ENCODE data around the gene SGCD.
"Not testable (repeated sequence)": the region's sequence is repeated elsewhere in the genome, so short reads cannot be mapped to it uniquely, and the experiment has no call there.

Gene SGCD

DNA sequence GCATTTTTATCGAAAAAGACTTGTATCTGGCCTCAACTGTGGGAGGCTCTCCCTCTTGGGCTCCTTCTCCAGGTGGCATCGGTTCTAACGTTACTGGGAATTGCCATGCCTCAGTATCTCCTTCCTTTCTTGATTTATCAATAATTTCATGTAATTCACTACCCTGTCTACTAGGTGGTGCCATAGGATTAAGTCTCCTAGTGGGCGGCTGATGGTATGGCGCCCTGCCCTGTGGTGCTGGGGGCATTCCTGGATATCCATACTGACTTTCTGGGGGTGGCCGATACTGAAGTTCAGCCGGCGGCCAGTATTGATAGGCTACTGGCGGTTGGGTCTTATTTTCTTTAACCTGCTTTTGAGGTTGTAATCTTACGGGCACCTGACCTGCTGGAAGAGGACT lies 337.9 kb downstream of the SGCD start:
- not testable (repeated sequence) for DNase-seq

DNA sequence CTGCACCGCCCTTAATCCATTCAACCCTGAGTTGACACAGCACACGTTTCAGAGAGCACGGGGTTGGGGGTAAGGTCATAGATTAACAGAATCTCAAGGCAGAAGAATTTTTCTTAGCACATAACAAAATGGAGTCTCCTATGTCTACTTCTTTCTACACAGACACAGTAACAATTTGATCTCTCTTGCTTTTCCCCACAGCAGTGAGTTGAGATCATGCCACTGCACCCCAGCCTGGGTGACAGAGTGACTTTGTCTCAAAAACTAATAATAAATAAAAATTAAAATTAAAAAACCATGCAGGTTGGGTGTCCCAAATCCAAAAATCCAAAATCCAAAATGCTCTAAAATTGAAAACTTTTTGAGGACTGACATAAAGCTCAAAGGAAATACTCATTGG lies 339.7 kb downstream of the SGCD start:
- not testable (repeated sequence) for DNase-seq

GRCh38 chr5:156667616-156668015 lies 340.7 kb downstream of the SGCD start:
- no peak for DNase-seq

DNA sequence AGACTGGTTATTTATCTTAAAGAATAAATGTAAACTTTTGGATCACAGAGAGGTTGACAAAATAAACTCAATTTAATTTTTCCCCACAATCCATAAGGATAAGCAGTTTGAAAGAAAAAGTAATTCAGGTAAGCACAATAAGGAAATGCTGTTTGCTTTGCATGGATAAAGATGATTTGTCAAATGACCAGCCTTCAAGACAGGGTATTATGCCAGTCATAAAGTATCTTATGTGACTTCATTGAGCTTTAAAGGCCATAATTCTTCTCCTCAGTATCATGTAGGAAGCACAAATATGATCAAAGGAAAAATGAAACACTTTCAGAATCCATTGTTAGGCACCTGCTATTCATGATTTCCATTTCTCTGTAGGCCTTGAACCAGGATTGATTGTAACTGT lies 342.5 kb downstream of the SGCD start:
- no peak for DNase-seq

- no peak for DNase-seq
These were observed 343.7 kb downstream of the SGCD start for GRCh38 chr5:156670615-156671014.

DNA sequence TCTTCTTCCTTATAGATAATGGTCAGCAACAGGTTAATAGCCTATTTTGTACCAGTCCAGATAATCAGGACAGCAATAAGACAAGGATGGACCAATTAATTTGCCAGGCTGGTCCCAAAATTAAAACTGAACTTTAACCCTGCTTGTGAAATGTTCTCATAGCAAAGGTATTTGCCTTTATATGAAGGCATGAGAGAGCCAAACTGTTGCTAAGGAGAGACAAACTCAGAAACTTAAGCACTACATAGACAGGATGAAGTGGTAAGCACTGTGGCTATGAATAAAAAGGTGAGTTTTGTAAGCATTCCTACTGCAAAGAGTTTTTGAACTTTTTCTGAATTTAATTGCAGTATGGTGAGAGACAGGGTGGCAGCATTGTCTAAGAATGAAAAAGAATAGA lies 348.4 kb downstream of the SGCD start:
- DNase-seq = no peak

- DNase-seq = no peak
These were observed 351.0 kb downstream of the SGCD start for GRCh38 chr5:156677963-156678362.

DNA sequence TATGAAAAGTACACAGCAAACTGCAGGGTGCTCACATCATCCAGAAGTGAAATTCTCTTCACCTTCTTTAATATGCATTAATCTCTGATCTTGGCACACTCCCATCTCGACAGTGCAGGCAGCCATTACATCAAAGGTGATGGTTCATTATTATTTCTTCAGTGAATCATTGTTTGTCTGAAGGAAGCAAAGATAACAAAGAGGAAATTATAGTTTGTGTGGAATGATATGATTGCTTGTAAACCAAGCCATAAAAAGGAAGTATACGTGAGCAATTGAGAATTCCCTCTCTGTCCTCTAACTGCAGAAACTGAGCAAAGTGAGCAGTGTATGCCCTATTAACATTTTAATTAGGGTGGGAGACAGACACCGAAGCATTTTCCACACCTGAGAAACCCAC lies 351.5 kb downstream of the SGCD start:
- no peak for DNase-seq

DNA sequence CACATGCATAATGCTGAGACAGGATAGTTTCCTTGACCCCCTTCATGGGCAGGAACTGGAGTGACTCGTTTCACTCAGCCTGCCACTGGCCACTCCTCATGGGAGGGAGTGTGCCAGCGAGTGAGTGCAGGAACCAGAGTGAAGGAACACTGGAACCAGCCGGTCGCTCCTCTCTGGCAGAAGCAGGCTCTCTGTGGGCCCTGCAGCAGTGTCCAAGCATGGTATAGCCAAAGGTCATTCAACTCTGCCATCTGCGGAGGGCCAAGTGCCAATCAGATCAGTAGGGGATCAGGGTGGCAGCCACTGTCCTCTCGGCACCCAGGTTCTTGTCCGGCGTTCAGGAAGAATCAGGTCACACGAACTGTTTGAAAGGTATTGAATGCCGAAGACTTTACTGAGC lies 353.9 kb downstream of the SGCD start:
- no peak for DNase-seq

DNA sequence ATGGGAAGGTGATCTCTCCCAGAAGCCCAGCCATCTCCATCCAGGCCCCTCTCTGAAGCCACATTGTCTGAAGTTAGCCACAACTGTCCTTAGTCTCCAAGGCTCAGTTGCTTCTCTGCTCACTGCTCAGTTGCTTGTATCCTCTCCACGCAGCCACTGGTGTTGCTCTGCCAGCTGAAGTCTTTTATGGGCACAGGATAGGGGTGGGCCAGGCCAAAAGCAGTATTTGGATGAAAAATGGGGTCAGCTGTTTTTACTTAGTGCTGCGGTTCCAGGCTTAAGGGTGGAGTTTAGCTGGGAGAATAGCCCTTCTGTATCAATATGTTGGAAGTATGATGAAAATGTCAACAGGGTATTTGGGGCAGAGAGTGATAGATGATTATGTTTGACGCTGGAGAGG lies 354.3 kb downstream of the SGCD start:
- DNase-seq = no peak

DNA sequence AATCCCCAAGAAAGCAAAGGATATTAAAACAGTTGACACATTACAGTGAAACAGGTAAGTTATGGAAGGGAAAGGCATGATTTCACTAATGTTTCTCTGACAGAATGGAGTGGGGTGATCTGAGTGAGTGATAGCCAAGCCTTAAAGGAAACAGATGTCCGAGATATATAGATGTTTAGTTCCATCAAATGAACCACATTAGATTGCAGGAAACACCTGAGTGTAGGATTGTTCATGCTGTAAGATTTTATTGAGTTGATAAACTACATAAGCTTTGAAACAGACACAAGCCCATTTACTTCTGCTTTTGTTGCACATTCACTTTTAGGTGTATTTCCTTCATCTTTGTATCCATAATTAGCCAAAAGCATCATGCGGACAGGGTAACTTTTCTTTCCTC lies 356.0 kb downstream of the SGCD start:
- DNase-seq = no peak

DNA sequence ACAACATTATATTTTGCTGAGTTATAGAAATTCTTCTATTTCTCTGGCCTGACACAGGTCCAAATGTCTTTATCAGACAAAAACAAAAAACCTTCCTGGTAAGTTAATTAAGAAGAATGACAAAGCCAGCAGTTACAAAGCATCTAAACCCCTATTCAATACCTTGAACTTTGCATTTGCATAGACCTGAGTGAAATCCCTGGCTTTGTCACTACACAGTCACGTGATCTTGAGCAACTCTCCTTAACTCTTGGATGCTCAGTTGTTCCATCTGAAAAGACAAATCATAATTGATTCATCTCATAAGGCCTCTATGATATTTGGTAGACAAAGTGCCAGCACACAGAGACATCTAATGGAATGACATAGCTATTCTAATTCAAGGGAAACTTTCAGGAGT lies 356.5 kb downstream of the SGCD start:
- DNase-seq = no peak

DNA sequence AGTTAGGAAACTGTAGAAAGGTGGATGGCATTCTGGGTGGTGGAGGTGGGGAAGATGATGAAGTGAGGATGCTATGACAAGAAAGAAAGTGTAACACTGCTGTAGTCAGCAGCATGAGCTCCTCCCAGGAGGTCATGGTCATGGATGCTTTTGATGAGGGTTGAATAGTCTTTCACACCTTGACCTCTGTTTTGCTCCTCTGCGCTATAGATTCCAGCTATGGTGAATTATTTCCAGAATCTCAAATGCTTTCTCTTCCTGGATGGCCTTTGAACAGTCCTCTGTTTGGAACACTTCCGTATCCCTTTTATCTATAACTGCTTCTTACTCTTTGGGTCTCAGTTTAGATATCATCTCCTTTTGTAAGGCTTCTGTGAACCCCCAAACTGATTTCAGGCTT lies 357.3 kb downstream of the SGCD start:
- DNase-seq = no peak

GRCh38 chr5:156685481-156685880 lies 358.5 kb downstream of the SGCD start:
- no peak for DNase-seq

GRCh38 chr5:156686380-156686779 lies 359.4 kb downstream of the SGCD start:
- no peak for DNase-seq

- no peak for DNase-seq
These were observed 359.8 kb downstream of the SGCD start for GRCh38 chr5:156686796-156687195.

- DNase-seq = no peak
These were observed 360.6 kb downstream of the SGCD start for GRCh38 chr5:156687514-156687913.

DNA sequence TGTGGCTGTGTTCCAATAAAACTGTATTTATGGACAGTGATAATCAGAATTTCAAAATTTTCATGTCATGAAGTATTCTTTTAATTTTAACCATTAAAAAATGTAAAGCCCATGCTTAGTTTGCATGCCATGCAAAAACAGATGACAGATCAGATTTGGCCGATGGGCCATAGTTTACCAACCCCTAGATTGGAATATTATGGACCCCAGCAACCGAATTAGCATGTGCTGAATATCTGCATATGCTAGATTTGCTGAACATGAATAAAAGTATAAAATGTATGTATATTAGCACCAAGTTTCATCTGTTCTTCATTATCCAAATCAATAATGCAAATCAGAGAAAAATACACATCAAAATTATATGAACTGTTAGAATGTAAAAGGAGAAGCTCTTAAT lies 364.6 kb downstream of the SGCD start:
- DNase-seq = no peak

DNA sequence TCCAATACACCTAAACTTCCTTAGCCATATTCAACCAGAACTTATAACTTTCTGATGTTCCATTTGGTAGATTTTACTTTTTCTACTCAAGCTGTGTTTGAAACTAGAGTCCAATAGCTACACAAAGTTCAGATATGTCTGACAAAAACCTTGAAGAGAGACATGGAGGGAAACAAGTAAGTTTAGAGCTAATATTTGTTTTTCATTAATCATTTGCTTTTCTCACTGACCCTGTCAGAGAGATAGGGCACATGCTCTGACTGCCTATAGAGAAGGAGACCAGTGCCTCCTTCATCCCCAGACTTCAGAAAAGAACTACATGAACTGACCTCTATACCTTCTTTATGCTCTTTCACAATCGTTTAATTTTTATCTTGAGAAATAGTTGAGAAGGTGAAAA lies 366.1 kb downstream of the SGCD start:
- DNase-seq = no peak

GRCh38 chr5:156694598-156694997 lies 367.6 kb downstream of the SGCD start:
- DNase-seq = no peak

DNA sequence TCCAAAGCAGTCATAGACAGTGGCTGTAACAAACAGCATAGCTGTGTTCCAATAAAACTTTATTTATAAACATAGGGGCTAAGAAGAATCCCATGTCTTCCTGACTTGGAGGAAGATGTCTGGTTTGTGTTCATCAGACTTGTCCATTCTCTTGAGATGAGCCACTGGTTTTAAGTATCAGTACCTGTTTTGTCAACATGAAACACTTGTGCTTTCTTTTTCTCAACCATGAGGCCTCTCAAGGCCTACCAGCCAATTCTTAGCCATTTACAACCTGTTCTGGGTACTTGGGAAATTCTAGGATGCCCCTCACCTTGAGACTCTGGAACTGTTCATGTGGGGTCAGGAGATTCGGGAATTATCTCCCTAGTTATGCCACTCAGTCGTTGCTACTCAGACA lies 368.8 kb downstream of the SGCD start:
- DNase-seq = no peak

DNA sequence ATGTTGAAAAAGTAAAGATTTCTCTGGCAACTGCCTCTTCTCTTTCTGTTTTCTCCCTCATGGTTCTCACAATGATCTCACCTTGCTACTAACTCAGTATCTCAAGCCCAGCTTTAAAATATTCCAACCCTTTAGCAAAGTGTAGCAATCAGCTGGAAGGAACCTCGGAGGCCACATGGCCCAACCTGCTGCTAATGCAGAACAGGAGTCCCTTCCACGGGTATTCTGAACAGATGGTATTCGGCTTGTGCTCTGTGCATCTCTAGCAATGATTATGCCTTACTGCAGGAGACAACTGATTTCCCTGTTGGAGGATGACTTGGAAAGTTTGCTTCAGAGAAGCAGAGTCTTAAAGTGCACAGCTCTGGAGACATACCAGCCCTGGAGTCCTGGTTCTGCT lies 371.4 kb downstream of the SGCD start:
- DNase-seq = no peak

DNA sequence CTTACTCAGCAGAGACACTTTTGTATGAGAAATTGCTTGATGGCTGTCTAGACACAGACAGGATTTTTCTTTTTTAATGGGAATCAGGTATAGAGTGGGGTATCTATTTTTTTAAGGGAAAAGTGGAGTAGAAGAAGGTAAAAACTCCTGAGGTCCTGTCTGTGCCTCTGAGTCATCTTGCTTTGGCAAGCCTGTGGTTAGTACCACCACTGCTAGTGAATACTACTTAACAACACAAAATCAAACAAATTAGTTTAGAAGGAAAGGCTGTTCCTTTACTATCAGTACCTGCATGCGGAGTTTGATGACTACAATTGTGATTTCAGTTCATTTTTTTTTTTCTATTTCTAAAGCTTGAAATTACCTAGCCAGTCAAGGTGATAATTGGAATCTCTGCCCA lies 372.2 kb downstream of the SGCD start:
- DNase-seq = no peak

GRCh38 chr5:156704139-156704538 lies 377.2 kb downstream of the SGCD start:
- no peak for DNase-seq

DNA sequence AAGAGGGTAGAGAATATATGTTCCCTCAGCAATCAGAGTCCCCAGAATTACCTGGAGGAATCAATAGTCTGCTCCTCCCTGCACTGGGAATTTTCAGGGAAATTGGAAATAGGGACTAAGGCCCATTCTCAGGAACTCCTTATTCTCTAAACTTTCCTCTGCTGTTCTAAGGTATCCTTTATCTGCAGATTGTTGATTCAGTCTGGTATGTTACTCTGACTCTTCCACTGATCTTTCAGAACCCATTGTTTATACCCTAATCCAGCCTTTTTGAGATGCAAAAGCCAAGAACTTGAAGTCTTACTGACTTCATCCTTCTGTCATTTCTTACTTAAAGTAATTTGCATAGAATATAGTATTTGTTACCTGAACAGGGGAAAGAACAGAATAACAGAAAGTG lies 379.7 kb downstream of the SGCD start:
- no peak for DNase-seq

GRCh38 chr5:156707750-156708149 lies 380.8 kb downstream of the SGCD start:
- no peak for DNase-seq

Measured in NCI-H774 (cell line).